COR-L47 (cell line): Measurements from ENCODE around the gene ST8SIA2.

Source experiments
- DNase-seq: peaks from one replicate; lab custom pipeline; 2025; lab: John Stamatoyannopoulos, UW

The ST8SIA2 gene, protein sequence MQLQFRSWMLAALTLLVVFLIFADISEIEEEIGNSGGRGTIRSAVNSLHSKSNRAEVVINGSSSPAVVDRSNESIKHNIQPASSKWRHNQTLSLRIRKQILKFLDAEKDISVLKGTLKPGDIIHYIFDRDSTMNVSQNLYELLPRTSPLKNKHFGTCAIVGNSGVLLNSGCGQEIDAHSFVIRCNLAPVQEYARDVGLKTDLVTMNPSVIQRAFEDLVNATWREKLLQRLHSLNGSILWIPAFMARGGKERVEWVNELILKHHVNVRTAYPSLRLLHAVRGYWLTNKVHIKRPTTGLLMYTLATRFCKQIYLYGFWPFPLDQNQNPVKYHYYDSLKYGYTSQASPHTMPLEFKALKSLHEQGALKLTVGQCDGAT

DNA sequence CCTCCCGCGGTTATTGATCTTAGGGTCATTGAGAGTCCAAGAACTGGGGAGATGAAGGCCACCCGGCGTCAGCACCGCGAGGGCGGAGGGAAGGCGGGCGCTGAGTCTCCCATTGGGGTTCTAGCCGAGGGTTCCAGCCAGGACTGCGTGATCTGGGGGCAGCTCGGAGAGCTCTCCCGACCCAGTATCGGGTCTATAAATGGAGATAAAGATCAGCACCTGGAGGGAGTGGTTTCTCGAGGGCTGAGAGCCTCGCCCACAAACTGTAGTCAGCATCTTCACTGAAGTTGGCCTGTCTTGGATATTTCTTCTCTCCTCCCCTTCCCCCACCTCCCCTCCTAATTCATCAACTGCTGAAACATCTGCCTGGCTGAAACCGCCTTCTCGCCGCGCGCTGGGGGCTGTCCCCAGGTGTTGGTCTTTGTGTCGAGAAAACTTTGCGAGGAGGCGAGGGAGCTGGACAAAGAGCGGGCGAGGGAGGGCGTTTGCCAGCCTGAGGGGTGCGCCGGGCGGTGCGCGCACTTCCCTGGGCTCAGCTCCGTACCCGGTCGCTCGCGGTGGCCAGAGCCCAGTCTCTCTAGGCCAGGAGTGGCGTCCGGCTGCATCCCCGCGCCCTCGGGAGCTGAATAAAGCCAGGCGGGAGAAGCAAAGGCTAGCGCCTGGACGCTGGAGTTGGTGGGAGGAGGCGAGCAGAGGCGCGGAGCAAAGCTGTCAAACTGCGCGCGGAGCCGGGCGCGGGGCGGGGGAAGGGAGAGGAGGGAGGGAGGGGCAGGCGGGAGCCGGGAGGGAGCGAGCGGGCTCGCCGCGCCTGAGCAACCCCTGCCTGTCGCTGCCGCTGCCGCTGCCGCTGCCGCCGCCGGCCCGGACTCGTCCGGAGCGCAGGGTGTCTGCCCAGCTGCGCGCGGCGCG, at the start of gene ST8SIA2:
Gene ST8SIA2 (plus strand): TSS at position 811 of the 909 bp plus-strand sequence. CDS start 184 bp downstream, outside the sequence.
- peak; percentile 48 for DNase-seq

DNA sequence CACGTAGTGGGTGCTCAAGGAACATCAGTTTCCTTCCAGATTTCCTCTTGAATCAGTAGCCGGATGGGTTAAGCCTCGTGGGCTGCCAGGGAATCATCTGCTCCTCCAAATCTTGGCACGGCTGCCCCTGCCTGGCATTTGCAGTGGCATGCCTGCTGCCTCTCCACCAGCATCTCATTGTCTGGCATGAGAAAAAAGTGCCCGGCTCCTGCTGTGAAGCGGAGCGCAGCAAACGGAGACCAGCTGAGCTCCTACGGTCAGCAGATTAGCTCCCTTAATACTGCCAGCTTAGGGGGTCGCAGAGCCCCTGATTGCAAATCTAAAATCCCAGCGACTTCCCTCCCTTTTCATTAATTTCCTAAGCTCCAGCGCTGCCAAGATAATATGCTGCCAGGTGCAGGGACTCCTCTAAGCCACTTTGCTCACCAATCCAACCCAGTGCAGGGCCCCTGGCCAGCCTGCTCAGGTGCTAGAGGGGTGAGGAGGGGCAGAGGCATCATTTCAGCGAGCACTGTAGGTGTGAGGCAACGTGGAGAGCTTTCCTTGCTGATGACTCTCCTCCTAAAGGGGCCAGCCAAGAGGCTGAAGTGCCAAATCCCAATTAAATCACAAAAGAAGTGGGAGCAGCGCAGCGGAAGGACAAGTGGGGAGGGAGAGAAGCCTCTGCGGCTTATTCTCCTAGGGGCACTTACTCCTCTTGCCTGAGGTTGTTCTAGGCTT, 49.6 kb upstream of the ST8SIA2 start:
- peak; percentile 67 for DNase-seq

DNA sequence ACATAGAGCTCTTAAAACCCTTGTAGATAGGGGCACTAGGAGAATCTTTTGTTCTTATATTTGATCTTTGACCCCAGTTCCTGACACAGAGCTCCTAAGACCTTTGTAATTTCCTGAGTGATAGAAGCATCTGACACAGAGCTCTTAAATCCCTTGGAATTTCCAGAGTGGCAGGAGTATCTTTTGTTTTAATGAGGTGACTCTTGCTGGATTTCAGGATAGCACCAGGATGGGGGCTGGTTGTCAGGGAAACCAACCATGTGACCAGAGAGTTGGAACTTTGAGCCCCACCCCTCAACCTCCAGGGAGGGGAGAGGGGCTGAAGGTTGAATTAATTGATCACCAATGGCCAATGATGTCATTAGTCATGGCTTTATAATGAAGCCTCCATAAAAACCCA, 47.6 kb upstream of the ST8SIA2 start:
- no peak for DNase-seq

DNA sequence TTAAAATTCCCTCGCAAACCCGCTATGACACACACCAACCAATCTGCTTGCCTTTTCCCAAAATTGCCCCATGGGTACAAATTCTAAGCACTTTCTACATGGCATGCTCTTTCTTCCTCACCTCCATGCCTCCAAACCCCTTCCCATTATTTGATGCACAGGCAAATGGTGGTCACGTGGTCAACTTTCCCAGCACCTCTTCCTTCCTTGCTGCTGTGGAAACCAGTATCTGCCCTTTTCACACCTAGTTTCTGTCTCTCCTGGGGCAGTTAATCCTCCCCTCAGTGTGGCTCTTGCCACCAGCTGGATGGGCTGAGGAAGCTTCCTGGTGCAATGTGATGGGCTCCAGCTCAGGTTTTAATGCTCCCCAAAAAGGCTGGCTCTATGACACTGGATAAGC, 38.4 kb upstream of the ST8SIA2 start:
- DNase-seq: no peak

DNA sequence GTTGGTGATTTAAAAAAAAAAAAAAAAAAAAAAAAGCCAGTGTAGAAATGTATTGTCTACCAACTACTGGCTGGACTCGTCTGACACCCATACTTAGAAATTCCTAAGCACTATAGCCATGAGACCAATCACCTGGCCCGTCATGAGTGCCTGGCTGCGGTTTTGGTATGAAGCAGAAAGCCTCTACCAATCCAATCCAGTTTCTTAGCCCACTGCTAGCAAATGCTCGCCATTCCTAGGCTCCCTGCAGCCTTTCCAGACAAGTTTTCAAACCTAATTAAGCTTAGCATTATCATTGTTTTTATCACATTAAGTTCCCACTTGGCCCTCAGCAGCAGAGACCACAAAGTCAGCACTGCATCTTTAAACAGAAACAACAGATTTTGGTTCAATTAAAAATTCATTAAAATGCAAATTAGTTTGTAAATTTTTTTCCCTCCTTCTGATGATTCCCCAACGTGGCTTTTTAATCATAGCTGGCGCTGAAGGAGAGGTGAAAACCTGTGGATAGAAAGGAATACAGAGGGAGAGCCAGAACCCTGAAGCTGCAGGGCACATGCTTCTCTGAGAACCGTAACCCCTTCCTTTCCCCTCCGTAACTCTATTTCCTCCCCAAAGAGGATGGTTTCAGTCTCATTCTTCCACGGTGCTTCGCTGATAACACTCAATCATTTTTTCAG, 32.2 kb upstream of the ST8SIA2 start:
- no peak for DNase-seq

DNA sequence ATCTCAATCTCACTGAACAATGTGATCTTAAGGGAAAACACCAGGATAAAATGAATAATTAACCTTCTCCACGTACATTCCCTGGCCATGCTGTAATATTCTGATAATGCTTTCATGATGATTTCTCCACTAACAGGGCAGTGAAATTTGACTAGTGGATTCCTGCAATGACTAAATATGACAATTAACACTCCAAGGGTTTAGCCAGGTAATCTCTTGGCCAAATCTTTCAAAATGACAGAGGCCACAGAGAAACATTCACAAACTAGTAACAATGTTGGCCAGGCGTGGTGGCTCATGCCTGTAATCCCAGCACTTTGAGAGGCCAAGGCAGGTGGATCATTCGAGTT, 31.7 kb upstream of the ST8SIA2 start:
- DNase-seq: no peak

DNA sequence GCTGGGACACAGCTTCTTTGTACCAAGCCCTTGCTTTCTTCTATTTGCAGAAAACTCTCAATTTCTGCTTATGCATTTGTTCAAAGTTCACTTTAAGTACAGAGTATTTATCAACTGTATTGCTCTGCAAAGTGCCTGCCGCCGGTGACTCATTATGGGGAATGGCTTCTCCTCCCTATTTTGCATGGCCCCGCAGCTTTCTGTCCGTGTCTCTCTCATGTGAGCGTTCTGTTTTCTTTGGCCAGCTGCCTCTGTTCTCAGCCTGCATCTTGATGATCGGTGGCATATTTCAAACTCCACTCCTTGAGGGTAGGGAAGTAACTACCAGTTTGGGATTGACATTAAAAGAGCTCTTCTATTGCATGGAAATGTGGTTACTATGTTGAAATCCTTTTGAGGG, 28.6 kb upstream of the ST8SIA2 start:
- DNase-seq: no peak

DNA sequence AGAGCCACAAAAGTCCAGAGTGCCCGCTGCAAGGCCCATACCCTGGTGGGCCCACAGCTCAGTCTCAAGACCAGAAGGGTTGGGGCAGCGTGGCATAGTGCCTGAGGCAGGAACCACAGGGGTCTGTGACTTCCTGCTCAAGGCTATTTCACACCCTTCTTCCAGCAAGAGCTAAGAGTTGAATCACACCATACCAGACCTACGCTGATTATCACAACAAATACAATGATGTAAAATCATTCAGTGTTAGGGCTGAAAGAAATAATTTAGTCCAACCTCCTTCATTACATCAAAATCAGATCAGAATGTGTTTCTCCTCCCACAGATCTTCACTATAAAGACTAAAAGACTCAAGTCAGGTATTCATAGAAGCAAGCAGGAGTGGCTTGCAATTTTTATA, 27.8 kb upstream of the ST8SIA2 start:
- DNase-seq: no peak

DNA sequence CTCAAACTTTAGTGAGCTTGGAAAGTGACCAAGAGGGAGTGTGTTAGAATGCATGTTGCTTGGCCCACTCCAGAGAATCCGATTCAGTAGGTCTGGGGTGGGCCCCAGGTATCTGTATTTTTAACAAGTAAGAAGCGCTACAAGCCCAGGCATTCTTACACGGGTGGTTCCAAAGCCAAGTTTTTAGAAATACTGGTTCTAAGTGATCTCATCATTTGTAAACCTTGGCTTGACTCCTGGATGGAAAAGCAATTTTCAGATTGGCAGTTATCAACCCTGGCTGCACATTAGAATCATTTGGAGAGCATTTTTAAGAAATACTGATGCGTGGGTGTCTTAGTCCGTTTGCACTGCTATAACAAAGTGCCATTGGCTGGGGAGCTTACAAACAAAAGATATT, 27.3 kb upstream of the ST8SIA2 start:
- DNase-seq: no peak

DNA sequence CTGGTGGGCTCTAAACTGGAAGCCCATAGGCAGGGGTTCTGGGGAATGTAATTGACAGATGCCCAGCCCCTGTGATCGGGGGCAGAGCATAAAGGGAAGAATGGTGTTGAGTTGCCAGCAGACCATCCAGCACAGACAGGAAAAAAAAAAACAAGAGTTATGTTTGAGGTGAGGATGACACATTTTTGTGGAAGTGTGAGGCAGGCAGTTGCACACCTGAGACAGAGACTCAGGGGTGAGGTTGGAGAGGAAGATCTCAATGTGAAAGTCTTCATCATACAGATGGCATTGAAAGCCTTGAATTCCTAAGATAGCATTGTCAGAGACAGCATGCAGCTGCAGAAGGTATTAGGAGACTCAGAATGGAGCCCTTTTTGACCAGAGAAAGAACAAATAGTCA, 18.6 kb upstream of the ST8SIA2 start:
- DNase-seq: no peak

DNA sequence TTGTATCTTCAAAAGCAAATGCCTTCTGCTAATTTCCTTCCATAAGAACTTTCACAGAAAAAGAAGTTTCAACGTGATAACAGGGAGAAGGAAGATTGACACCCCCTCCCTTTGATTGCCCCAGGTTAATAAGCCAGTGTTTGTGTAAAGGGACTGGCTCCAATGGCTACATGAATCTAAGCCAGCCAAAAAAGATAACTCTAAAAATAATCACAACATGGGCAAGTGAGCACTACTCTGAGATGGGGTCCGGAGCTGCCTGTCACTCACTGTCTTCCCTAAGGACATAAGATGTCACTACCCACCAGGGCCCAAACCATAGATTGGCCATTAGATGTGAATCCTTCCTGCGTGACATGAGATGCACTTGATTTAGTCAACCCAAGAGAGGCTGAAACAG, 17.6 kb upstream of the ST8SIA2 start:
- no peak for DNase-seq

DNA sequence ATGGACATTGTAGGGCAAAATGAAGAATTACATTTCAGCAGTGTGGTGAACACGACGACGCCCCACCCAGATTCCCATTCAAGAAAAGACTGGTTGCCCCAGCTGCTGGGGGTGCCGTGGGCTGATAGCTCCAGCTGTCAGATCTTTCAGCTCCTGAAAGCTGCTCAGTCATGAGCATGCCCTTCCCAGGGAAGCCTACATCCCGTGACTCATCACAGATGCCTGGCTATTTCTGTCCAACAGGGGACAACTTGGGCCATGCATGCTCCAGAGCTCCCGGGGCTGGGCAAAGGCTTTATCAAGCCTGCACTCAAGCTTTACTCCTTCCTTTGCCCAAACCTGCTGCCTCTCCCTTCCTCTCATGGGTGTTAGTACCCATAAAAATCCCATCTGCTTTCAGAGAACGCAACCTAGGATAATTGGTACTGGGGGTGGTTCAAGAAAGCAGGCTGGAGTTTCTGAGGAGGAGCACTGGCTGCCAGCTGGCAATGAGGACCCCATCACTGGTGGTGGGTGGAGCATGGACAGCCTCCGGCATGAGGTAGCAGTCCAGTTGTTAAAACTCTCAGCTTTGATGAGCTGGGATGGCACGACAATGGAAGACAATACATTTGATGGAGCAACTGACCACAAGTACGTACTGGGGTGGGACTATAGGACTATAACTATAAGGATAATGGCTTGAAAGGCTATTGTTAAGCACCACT, 16.4 kb upstream of the ST8SIA2 start:
- no peak for DNase-seq

DNA sequence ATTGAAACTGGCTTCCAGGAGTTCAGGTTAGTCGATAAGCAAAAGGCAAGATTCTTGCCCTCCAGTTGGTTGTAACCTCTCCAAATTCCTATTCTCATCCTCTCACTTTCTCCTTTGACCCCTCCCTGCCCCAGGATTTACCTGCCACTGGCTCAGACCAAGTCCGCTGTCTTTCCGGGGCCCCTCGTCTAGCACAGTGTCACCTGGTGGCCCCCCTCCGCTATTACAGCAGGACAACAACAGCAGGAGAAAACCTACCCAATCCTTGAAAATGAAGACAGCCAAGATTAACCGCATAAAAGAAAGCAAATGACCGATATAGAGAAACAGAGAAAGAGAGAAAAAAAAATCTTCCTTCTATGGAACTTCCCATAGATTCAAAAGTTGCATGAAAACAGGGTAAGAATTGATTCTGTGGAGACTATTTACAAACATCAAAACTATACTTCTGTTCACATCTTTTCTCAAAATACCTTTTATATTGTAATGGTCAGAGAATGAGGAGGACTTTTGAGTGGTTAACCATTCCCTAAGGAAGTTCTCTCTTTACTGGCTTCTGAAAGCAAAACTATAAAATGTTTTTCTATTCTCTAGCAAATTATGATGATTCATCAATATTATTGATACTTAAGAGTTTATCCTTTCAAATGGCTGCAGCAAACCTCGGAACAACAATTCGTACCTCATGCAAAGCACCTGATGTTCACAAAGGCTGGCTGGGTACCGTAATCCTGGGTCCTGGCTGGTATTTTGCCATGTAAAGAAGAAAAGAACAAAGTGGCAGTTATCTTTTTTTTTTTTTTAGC, 10.0 kb upstream of the ST8SIA2 start:
- no peak for DNase-seq

DNA sequence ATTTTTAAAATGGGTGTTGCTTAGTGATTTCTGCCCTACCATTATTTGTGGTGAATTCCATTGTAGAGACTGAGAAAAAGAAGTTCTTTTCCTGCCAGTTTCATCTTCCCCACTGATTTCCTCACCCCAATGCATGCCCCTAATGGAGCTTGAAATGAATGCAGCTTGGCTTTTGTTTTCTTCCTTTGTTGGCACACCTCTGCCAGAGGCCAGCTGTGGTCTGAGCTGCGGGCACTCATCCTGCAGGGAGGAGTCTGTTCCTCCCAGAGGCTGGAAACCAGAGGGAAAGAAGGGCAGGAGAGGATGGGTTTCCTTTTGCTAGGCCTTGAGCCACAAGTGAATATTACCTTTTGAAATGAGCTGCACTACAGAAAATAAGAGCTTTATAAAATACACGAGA, 9.3 kb upstream of the ST8SIA2 start:
- DNase-seq: peak; percentile 34

DNA sequence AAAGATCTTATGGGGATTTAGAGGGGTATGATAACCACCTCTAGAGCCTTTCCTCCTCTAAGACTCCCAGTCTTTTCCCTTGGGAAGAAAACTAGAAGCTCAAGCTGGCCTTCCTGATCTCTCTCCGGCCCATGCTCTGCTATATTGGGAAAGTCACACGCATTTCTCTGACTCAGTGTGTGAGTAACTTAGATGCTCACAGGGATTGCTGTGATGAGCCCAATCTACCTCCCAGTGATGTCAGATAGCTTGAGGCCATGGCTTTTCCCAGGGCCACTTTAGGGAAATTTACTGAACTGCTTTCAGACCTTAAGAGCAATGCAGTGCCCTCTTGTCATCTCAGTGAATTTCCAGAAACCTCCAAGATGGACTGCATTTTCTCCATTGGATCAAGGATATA, 8.6 kb upstream of the ST8SIA2 start:
- no peak for DNase-seq

DNA sequence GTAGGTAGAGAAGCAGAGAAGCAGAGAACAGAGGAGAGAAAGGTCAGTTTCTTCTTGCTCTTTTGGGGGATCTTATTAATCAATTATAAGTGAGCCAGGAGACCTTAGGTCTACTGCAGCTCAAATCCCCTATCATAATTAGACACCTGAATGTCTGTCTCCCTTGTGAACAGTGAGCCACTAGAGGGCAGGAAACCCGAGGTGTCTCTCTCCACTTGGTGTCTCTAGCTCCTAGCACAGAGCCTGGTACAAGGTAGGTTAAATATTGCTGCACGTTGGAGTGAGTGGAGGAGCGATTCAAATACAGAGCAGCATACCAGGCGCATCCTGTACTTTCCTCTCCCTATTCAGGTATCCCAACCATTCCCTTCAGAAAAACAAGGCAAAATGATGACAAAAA, 2.0 kb upstream of the ST8SIA2 start:
- peak; percentile 4 for DNase-seq

DNA sequence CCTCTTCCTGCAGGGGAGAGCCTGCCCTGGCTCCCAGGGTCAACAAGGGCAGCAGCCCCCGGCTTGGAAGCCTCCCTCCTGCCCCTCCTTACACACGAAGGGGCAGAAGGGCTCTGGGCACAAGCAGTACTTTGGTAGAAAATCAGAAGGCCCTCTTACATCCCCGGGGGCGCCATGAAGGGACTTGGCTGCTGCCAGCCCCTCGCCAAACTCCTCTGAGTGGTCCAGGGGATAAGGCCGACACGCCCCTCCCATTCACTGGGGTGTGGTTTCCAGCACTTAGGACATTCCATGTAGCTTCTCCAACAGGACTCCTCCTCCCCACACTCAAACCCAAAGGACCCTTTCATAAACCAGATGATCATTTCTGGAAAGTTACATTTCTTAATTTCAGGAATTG, 1.2 kb upstream of the ST8SIA2 start:
- no peak for DNase-seq

DNA sequence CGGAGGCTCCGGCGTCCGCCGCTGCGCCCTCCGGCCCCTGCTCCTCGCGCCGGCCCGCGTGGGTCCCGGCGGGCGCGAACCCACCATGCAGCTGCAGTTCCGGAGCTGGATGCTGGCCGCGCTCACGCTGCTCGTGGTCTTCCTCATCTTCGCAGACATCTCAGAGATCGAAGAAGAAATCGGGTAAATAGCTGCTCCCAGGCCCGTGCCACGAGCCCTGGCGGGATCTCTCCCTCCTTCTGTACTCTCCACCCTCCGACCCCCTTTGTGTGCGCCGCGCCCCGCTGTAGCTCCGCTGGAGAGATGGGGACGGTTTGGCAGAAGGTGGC, 263 bp downstream of the ST8SIA2 start:
- no peak for DNase-seq

DNA sequence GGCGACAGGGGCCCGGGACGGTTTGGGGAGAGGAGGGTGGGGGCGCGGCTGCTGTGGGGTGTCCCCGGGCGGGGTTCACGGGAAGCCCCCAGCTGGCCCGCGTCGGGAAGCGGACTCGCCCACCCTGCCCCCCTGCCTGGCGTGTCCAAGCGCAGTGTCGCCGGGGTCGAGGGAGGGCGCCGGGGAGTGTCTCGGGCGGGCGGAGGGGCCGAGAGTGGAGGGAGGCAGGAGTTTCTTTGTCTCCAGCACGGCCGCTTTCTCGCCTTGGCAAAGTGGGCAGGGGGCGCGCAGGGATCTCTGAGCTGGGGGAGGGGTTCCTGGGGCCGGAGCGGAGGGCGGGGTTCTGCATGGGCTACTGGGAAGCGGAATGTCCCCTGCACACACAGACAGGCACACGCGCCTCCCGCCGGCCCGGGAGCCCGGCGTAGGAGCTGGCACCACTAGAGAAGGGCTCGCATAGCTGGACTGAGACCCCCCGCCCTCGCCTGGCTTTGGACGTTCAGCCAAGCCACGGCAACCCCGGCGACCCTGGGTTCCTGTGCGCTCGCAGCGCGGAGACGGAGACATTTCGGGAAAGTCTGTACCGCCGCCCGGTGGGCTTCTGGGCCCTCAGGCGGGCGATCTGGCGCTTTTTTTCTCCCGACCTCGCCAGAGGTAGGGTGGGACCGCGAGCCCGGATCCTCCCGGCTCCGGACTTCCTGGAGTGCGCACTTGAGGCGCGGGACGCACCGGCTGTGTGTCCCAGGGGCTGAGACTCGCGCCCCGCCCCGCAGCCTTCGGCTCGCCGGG, 822 bp downstream of the ST8SIA2 start:
- peak; percentile 3 for DNase-seq

DNA sequence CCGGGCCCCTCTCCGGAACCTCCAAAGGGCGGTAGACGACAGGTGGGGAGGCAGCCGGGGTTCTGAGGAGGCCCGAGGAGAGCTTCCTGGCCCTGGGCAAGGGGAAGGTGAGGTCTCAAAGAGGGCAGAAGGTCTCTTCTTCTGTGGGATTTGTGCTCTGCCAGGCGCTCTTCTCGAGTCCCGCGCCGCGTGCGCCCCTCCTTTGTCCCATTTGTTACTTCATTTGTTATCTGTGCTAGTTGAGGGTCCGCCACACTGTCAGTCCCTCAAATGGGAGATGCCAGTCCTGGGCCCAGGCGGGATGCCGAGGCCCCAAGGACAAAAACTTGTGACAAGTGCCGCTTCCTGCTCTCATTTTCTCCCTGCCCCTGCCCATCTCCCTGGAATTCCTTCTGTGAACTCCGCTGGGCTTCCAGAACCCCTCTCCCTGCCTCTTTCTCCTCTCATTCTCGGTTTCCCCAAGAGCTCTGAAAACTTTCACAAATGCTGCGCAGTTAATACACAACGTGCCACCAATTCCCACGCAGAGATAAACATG, 1.5 kb downstream of the ST8SIA2 start:
- DNase-seq: no peak
